ENCODE data around the gene SPACA9.

GRCh38 chr9:132923346-132923902, 44.7 kb downstream of the SPACA9 start:
- TF ChIP-seq CTCF (IDR thresholded peaks at IDR 0.05) (no peak), POLR2A (IDR thresholded peaks at IDR 0.05) (no peak)

Data from uterus (tissue), 2 donors.